ENCODE results near the gene TTC13. TPM values are rescaled to one million over a fixed set of nuclear protein-coding genes. Genes with fewer than 3 reads are reported as not detected.

TTC13 gene
- total RNA-seq, 2 donors from 2014 or later: 28.0 to 47.0 TPM

GRCh38 chr1:231000639-231001038 is 22.0 kb upstream of the TTC13 start:
- Histone ChIP-seq H3K9me3 (no peaks in the 10 kb centered on the region), H3K4me1 (no peaks in the 10 kb centered on the region), H3K27me3 (no peaks in the 10 kb centered on the region), H3K27ac (no peak overlapping the region), H3K36me3 (peaks cover 25% of the 10 kb centered on the region), H3K9ac (ENCODE audit: low read depth in 2 of 2, low read length in 2 of 2) (no peak overlapping the region), H3K4me3 (no peak overlapping the region)
- no peak for DNase-seq
- intact Hi-C loops (cut with DNase I): no loop called here
- TF ChIP-seq CTCF (IDR thresholded peaks at IDR 0.05): no peak

- intact Hi-C loops (cut with DNase I): no loop called here
- Histone ChIP-seq H3K4me3 (no peak overlapping the region), H3K9ac (ENCODE audit: low read depth in 2 of 2, low read length in 2 of 2) (no peak overlapping the region), H3K27me3 (no peaks in the 10 kb centered on the region), H3K9me3 (no peaks in the 10 kb centered on the region), H3K36me3 (peaks cover 25% of the 10 kb centered on the region), H3K4me1 (no peaks in the 10 kb centered on the region), H3K27ac (no peak overlapping the region)
- no peak for DNase-seq
- no peak for TF ChIP-seq CTCF (IDR thresholded peaks at IDR 0.05)
Measured at GRCh38 chr1:231000201-231000600, 21.5 kb upstream of the TTC13 start.

GRCh38 chr1:230994860-230995259 is 16.2 kb upstream of the TTC13 start:
- Histone ChIP-seq H3K27me3 (no peaks in the 10 kb centered on the region), H3K27ac (no peak overlapping the region), H3K4me3 (no peak overlapping the region), H3K36me3 (peaks cover 25% of the 10 kb centered on the region), H3K9me3 (no peaks in the 10 kb centered on the region), H3K9ac (ENCODE audit: low read depth in 2 of 2, low read length in 2 of 2) (no peak overlapping the region), H3K4me1 (no peaks in the 10 kb centered on the region)
- DNase-seq: no peak
- intact Hi-C loops (cut with DNase I): no loop called here
- TF ChIP-seq CTCF (IDR thresholded peaks at IDR 0.05): no peak

GRCh38 chr1:230992100-230992774 is 13.6 kb upstream of the TTC13 start:
- Histone ChIP-seq H3K27ac (no peak overlapping the region), H3K9ac (ENCODE audit: low read depth in 2 of 2, low read length in 2 of 2) (no peak overlapping the region), H3K4me3 (no peak overlapping the region), H3K36me3 (peaks cover 9% of the 10 kb centered on the region), H3K4me1 (no peaks in the 10 kb centered on the region), H3K27me3 (no peaks in the 10 kb centered on the region), H3K9me3 (no peaks in the 10 kb centered on the region)
- DNase-seq: no peak
- intact Hi-C loops (cut with DNase I): no loop called here
- no peak for TF ChIP-seq CTCF (IDR thresholded peaks at IDR 0.05)

- no peak for TF ChIP-seq CTCF (IDR thresholded peaks at IDR 0.05)
- Histone ChIP-seq H3K9ac (ENCODE audit: low read depth in 2 of 2, low read length in 2 of 2) (no peak overlapping the region), H3K27me3 (no peaks in the 10 kb centered on the region), H3K4me1 (no peaks in the 10 kb centered on the region), H3K36me3 (peaks cover 4% of the 10 kb centered on the region), H3K9me3 (no peaks in the 10 kb centered on the region), H3K27ac (no peak overlapping the region), H3K4me3 (no peak overlapping the region)
- DNase-seq: no peak
- intact Hi-C loops (cut with DNase I): no loop called here
Measured at GRCh38 chr1:230987448-230987847, 8.8 kb upstream of the TTC13 start.

All from colonic mucosa (tissue), 4 donors.